GM10266 (cell line): Measurements from ENCODE around the gene CPB1.

Experiments
- DNase-seq: peaks from one replicate; pipeline ENCODE4 v3.0.0; 2012; ENCODE audit errors: extremely low spot score
- CTCF ChIP-seq: IDR thresholded peaks from 2 replicates; pipeline ENCODE4 v1.5.1; 2012; ENCODE audit warnings: mild to moderate bottlenecking, low read depth; ENCODE audit not compliant: control insufficient read depth, insufficient read depth; ENCODE audit errors: missing control alignments

Gene CPB1

GRCh38 chr3:148853076-148853475, 25.5 kb downstream of the CPB1 start:
- no peak for DNase-seq
- TF ChIP-seq CTCF = no peak

GRCh38 chr3:148854061-148854460, 26.4 kb downstream of the CPB1 start:
- TF ChIP-seq CTCF = no peak
- DNase-seq = no peak

- no peak for TF ChIP-seq CTCF
- no peak for DNase-seq
These were observed 28.8 kb downstream of the CPB1 start for GRCh38 chr3:148856384-148856783.

GRCh38 chr3:148857316-148857715, 29.7 kb downstream of the CPB1 start:
- DNase-seq = no peak
- no peak for TF ChIP-seq CTCF

- TF ChIP-seq CTCF = peak; percentile 58
- DNase-seq = peak; percentile 36
These were observed 33.8 kb downstream of the CPB1 start for GRCh38 chr3:148861277-148861869.

GRCh38 chr3:148863297-148863696, 35.7 kb downstream of the CPB1 start:
- TF ChIP-seq CTCF = no peak
- DNase-seq = no peak

GRCh38 chr3:148863814-148864213, 36.2 kb downstream of the CPB1 start:
- no peak for DNase-seq
- no peak for TF ChIP-seq CTCF
